ENCODE data around the gene COL1A1.

- TF ChIP-seq CTCF (IDR thresholded peaks at IDR 0.05), result no peak
- TF ChIP-seq POLR2A (IDR thresholded peaks at IDR 0.05), result no peak
Observed at GRCh38 chr17:50185631-50186471, 15.6 kb downstream of the COL1A1 start.

Measured in lower leg skin (tissue), 3 donors.